NT2/D1 (cell line): Measurements from ENCODE around the gene CTIF.
A peak's percentile ranks its signal among the peaks of the same experiment; 100 is the strongest.

Experiments used
- DNase-seq: peaks from one replicate; pipeline ENCODE4 v3.0.0-alpha.2; 2011; ENCODE audit warnings: low read depth, low spot score
- H3K27me3 ChIP-seq: 2 replicates; pipeline ENCODE4 v1.6.0; 2011; ENCODE audit warnings: mild to moderate bottlenecking; ENCODE audit not compliant: insufficient read length, insufficient read depth
- H3K36me3 ChIP-seq: 2 replicates; pipeline ENCODE4 v1.6.1; 2011; ENCODE audit warnings: mild to moderate bottlenecking, low read length, mixed read lengths; ENCODE audit not compliant: insufficient read depth, insufficient read length
- H3K4me1 ChIP-seq: 2 replicates; pipeline ENCODE4 v1.5.1; 2011; ENCODE audit not compliant: insufficient read depth, insufficient read length
- H3K4me3 ChIP-seq: 2 replicates; pipeline ENCODE4 v1.5.1; 2011; ENCODE audit warnings: low read depth; ENCODE audit not compliant: insufficient read length
- H3K9ac ChIP-seq: 2 replicates; pipeline ENCODE4 v1.6.0; 2011; ENCODE audit warnings: low read depth; ENCODE audit not compliant: insufficient read length
- H3K9me3 ChIP-seq: 2 replicates; pipeline ENCODE4 v1.5.1; 2011; ENCODE audit warnings: mild to moderate bottlenecking, low read length; ENCODE audit not compliant: insufficient read depth
- SUZ12 ChIP-seq: IDR thresholded peaks from 2 replicates; pipeline ENCODE4 v1.6.1; 2011; ENCODE audit not compliant: insufficient read length, insufficient read depth; ENCODE audit errors: extremely low read depth
- YY1 ChIP-seq: IDR thresholded peaks from 2 replicates; pipeline ENCODE4 v1.6.1; 2011; ENCODE audit not compliant: insufficient read length, insufficient read depth
- ZNF274 ChIP-seq: IDR thresholded peaks from 2 replicates; pipeline ENCODE4 v1.6.1; 2011; ENCODE audit warnings: mild to moderate bottlenecking, low read depth, low read length

The CTIF gene

DNA sequence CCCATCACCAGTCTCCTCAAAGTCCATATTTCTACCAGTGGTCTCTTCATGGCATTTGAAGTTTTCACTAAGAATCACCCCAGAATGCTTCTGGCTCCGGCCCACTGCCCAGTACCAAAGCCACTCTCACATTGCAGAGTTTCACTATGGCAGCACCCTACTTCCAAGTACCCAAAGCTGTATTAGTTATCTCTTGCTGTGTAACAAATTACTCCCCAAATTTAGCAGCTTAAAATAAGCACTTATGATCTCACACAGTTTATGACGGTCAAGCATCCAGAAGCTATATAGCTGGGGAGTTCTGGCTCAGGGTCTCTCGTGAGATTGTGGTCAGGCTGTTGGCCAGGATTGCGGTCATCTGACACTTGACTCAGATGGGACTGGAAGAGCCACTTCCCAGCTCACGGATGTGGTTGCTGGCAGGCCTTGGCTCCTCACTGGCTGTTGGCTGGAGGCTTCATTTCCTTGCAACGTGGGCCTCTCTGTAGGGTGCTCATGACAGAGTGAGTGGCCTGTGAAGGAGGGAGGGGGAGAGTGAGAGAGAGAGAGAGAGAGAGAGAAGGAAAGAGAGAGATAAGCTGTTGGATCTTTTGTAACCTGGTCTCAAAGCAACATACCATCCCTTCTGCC, 189.5 kb downstream of the CTIF start:
- Histone ChIP-seq H3K9me3 (peaks cover 7% of the 10 kb centered on the region; the same call in 1 of the 2 replicates), H3K27me3 (no peaks in the 10 kb centered on the region), H3K4me1 (peaks cover 3% of the 10 kb centered on the region), H3K36me3 (no peaks in the 10 kb centered on the region), H3K4me3 (no peak overlapping the region), H3K9ac (no peak overlapping the region)
- TF ChIP-seq YY1 (no peak), ZNF274 (no peak), SUZ12 (no peak)
- DNase-seq = no peak

DNA sequence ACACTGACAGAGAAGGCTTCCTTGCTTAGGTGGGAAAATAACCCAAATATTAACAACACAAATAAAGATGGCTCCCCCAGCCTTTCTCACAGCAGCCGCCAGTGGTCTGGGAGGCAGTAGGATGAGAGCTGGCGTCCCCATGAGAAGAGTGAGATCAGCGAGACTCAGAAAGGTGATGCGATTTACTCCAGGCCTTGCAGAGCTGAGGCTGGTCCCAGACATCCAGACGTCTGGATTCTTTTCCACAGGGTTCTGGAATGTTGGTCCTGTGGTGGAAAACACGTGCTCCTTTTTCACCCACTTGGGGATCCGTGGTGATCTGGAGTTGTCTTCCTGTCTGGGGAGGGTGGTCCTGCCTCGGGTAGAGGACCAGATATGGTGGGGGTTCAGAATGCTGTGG, 190.6 kb downstream of the CTIF start:
- no peak for TF ChIP-seq SUZ12
- TF ChIP-seq YY1 = no peak
- TF ChIP-seq ZNF274 = no peak

GRCh38 chr18:48730010-48730409, 191.2 kb downstream of the CTIF start:
- Histone ChIP-seq H3K4me3 (no peak overlapping the region), H3K9ac (no peak overlapping the region), H3K36me3 (no peaks in the 10 kb centered on the region), H3K9me3 (peaks cover 7% of the 10 kb centered on the region; the same call in 1 of the 2 replicates), H3K27me3 (no peaks in the 10 kb centered on the region), H3K4me1 (peaks cover 7% of the 10 kb centered on the region)
- no peak for DNase-seq
- TF ChIP-seq ZNF274 (no peak), YY1 (no peak), SUZ12 (no peak)

More for the DNA sequence above, 190.6 kb downstream of the CTIF start:
- H3K9ac ChIP-seq = no peak overlapping the region
- no peak overlapping the region for H3K4me3 ChIP-seq
- peaks cover 7% of the 10 kb centered on the region; the same call in 1 of the 2 replicates for H3K9me3 ChIP-seq
- no peak for DNase-seq
- no peaks in the 10 kb centered on the region for H3K36me3 ChIP-seq
- no peaks in the 10 kb centered on the region for H3K27me3 ChIP-seq
- H3K4me1 ChIP-seq = peaks cover 4% of the 10 kb centered on the region

- H3K4me3 ChIP-seq = no peak overlapping the region
- H3K27me3 ChIP-seq = no peaks in the 10 kb centered on the region
- H3K9me3 ChIP-seq = no peaks in the 10 kb centered on the region
- peaks cover 16% of the 10 kb centered on the region for H3K4me1 ChIP-seq
- TF ChIP-seq YY1 (no peak), ZNF274 (no peak), SUZ12 (no peak)
- H3K9ac ChIP-seq = no peak overlapping the region
- DNase-seq = no peak
- no peaks in the 10 kb centered on the region for H3K36me3 ChIP-seq
Observed at GRCh38 chr18:48732767-48733424, 194.1 kb downstream of the CTIF start.

DNA sequence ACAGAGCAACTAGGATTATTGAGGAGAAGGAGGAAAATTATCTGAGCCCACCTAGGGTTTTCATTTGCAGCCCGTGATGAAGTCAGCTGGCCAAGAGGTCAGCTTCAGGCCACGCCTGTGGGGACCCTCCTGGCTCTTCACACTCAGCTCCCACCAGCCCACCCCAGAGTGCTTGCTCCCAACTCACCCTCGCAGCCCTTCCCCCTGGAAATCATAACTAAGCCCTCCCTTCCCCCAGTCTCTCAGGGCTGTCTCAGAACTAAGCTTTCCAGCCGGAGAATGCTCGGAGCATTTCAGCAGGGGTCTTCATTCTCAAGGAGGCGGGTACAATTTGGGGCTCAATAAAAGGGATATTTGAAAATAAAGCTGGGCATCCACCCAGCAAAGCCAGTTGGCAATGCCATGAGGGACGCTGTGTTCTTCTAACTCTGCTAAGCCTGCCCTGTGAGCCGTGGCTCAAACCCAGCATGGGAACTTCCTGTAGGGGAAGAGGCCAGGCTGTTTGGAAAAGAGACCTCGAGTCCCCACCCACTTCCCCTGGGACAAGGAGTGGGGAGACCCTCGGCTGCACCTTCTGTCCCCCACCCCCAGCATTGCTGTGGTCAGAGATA, 194.9 kb downstream of the CTIF start:
- TF ChIP-seq SUZ12 (no peak), ZNF274 (no peak), YY1 (no peak)
- H3K4me1 ChIP-seq = peaks cover 16% of the 10 kb centered on the region
- H3K9me3 ChIP-seq = no peaks in the 10 kb centered on the region
- no peak overlapping the region for H3K4me3 ChIP-seq
- no peaks in the 10 kb centered on the region for H3K27me3 ChIP-seq
- no peak for DNase-seq
- H3K36me3 ChIP-seq = no peaks in the 10 kb centered on the region
- no peak overlapping the region for H3K9ac ChIP-seq

GRCh38 chr18:48734460-48734859, 195.6 kb downstream of the CTIF start:
- H3K9me3 ChIP-seq = no peaks in the 10 kb centered on the region
- peaks cover 16% of the 10 kb centered on the region for H3K4me1 ChIP-seq
- no peak for DNase-seq
- no peaks in the 10 kb centered on the region for H3K27me3 ChIP-seq
- H3K4me3 ChIP-seq = no peak overlapping the region
- H3K9ac ChIP-seq = no peak overlapping the region
- H3K36me3 ChIP-seq = no peaks in the 10 kb centered on the region
- TF ChIP-seq SUZ12 (no peak), YY1 (no peak), ZNF274 (no peak)

GRCh38 chr18:48735080-48735676, 196.3 kb downstream of the CTIF start:
- no peaks in the 10 kb centered on the region for H3K36me3 ChIP-seq
- TF ChIP-seq ZNF274 = no peak
- no peak for TF ChIP-seq SUZ12
- TF ChIP-seq YY1 = no peak
- H3K9me3 ChIP-seq = no peaks in the 10 kb centered on the region
- peak; percentile 6 for DNase-seq
- H3K4me3 ChIP-seq = no peak overlapping the region
- H3K9ac ChIP-seq = no peak overlapping the region
- H3K27me3 ChIP-seq = no peaks in the 10 kb centered on the region
- peaks cover 16% of the 10 kb centered on the region for H3K4me1 ChIP-seq
